ENCODE data around the gene ACKR2.

DNA sequence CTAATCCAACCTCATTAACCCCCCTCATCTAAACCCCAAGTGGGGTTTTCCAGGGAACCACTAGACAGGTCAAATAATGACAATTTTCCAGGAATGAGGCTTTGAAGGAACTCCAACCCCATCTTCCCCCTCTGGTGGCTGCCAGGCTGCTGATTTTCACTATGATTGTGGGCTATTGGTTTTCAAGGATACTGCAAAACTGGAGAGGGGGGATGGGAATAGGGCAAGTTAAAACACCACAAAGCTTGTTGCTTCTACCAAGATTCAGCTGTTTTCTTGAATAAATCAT, 86.3 kb downstream of the ACKR2 start:
- no peak for TF ChIP-seq POLR2A (IDR thresholded peaks at IDR 0.05)
- TF ChIP-seq POLR2AphosphoS5 (IDR thresholded peaks at IDR 0.05), result no peak
- TF ChIP-seq, protein P1, sequence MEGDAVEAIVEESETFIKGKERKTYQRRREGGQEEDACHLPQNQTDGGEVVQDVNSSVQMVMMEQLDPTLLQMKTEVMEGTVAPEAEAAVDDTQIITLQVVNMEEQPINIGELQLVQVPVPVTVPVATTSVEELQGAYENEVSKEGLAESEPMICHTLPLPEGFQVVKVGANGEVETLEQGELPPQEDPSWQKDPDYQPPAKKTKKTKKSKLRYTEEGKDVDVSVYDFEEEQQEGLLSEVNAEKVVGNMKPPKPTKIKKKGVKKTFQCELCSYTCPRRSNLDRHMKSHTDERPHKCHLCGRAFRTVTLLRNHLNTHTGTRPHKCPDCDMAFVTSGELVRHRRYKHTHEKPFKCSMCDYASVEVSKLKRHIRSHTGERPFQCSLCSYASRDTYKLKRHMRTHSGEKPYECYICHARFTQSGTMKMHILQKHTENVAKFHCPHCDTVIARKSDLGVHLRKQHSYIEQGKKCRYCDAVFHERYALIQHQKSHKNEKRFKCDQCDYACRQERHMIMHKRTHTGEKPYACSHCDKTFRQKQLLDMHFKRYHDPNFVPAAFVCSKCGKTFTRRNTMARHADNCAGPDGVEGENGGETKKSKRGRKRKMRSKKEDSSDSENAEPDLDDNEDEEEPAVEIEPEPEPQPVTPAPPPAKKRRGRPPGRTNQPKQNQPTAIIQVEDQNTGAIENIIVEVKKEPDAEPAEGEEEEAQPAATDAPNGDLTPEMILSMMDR (IDR thresholded peaks at IDR 0.05), result no peak
- TF ChIP-seq EP300 (IDR thresholded peaks at IDR 0.05; ENCODE audit: low read depth), result no peak

All from transverse colon (tissue), 4 donors.